ENCODE data around the gene LIMA1. TPM values are rescaled to one million over a fixed set of nuclear protein-coding genes. Genes with fewer than 3 reads are reported as not detected.

Gene LIMA1
- total and polyA plus RNA-seq, 9 of the 15 experiments (the other 6 are each of a cell fraction or from before 2014, with no cell fraction given) = 20.2 to 37.8 (median 27.3) TPM

DNA sequence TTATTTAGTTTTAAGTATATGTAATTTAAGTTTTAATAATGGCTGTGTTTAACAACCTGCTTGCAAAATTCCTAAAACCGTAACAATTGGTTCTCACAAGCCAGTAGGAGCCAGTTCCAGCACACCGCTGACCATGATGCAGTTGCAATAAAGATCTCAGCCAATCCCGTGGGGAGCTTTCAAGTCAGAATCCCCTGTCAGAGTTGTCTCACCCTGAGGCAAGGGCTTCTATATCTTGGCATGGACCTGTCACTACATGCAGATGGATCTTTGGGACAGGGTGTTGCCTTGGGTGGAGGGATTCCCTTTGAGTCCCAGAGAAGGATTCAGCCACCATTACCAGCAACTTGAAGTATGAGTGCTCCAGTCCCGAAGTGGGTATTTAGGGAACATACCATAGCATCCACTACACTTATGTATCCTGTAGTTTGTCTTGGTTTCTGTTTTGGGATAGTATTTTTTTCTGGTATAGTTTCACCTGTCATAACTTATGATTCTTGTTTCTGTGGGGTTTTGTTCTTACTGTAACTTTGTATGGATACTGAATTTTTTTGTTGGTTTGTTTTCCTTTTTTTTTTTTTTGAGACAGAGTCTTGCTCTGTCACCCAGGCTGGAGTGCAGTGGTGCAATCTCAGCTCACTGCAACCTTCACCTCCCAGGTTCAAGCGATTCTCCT is 30.1 kb upstream of the LIMA1 start:
- ATAC-seq (no peak), DNase-seq (ENCODE audit: extremely low read depth in 1 of 4, low spot score in 3 of 4) (no peak), FAIRE-seq (no peak)
- H3K4me3 ChIP-seq = no peak overlapping the region
- no peak for TF ChIP-seq BRD9 (IDR thresholded peaks at IDR 0.05; ENCODE audit: low read depth, partially characterized antibody)
- no peak for TF ChIP-seq KLF13 (tag; IDR thresholded peaks at IDR 0.05; ENCODE audit: borderline replicate concordance, low read depth)
- TF ChIP-seq SMARCB1 (IDR thresholded peaks at IDR 0.05; ENCODE audit: insufficient read length, low read depth) = no peak
- H3K4me1 ChIP-seq (replicated peaks in 1 of 2; ENCODE audit: control insufficient read depth in 2 of 2, insufficient read depth in 2 of 2, low read length in 2 of 2) = peaks cover 7 to 13% of the 10 kb centered on the region in 2 experiments; a peak in 3 of 5 replicates
- H3K9ac ChIP-seq (ENCODE audit: insufficient read depth in 1 of 2, low read depth in 2 of 2, low read length in 2 of 2) = no peak overlapping the region
- CTCF ChIA-PET (ENCODE audit: low intra/inter-chr PET ratio) = interaction anchor here (0.9 to 3.2 kb wide), 2 partner anchors 131 to 138 kb away, joined by 3 to 44 read pairs; no protein-coding TSS in a partner anchor
- H3K27me3 ChIP-seq (ENCODE audit: control insufficient read depth in 2 of 2, insufficient read depth in 2 of 2, low read length in 2 of 2) = no peaks in the 10 kb centered on the region
- no peak overlapping the region for H3K27ac ChIP-seq (ENCODE audit: extremely low read depth, low read depth, low read length)
- H2AFZ ChIP-seq (ENCODE audit: low read depth, low read length) = no peak overlapping the region
- H3K9me3 ChIP-seq (replicated peaks; ENCODE audit: control insufficient read depth, insufficient read depth, low read depth, low read length) = no peaks in the 10 kb centered on the region
- no peaks in the 10 kb centered on the region for H3K79me2 ChIP-seq (ENCODE audit: control insufficient read depth, insufficient read depth, low read length)
- H3K36me3 ChIP-seq (ENCODE audit: control insufficient read depth, insufficient read depth, low read length) = no peaks in the 10 kb centered on the region
- 61% methylated on average over 4 of the region's 5 CpGs for WGBS (ENCODE audit: insufficient coverage, low coverage, missing lambda C conversion rate)
- BruUV-seq (replicated peaks) = no TSS peak
- no peaks in the 10 kb centered on the region for H4K20me1 ChIP-seq (replicated peaks; ENCODE audit: control insufficient read depth, insufficient read depth, low read length)
- intact Hi-C loops (cut with micrococcal nuclease) = loop anchor here (5.0 kb wide), 1 partner anchor 51 kb away; no protein-coding TSS in a partner anchor
- H3K4me2 ChIP-seq (ENCODE audit: insufficient read depth, low read length) = no peak overlapping the region
- in situ Hi-C loops (cut with MboI) = loop anchor here (5.0 kb wide), 2 partner anchors 136 to 241 kb away; no protein-coding TSS in a partner anchor
- H3K9me1 ChIP-seq (ENCODE audit: control insufficient read depth, insufficient read depth, low read length) = no peaks in the 10 kb centered on the region
- POLR2A ChIA-PET = interaction anchor here (0.7 kb wide), 1 partner anchor 10 kb away, joined by 3 read pairs; no protein-coding TSS in a partner anchor
